Measurements from ENCODE around the gene PBRM1.

DNA sequence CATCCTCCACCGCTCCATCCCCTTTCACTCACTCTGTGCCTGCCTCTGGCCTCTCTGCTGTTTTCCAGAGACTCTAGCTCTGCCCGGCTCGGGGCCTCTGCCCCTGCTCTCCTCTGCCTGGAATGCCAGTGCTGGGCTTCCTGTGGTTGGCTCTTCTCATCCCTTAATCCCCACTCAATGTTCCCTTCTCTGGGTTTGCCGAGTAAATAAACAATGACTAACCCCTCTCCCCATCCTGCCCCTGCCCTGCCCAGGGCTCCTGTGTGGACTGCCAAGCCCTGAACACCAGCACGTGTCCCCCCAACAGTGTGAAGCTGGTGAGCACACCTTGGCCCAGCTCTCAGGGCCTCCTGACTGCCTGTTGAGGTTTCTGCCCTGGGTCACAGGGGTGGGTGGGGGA, 178.4 kb downstream of the PBRM1 start:
- no peak for TF ChIP-seq POLR2A (IDR thresholded peaks at IDR 0.05)
- TF ChIP-seq, protein P1, sequence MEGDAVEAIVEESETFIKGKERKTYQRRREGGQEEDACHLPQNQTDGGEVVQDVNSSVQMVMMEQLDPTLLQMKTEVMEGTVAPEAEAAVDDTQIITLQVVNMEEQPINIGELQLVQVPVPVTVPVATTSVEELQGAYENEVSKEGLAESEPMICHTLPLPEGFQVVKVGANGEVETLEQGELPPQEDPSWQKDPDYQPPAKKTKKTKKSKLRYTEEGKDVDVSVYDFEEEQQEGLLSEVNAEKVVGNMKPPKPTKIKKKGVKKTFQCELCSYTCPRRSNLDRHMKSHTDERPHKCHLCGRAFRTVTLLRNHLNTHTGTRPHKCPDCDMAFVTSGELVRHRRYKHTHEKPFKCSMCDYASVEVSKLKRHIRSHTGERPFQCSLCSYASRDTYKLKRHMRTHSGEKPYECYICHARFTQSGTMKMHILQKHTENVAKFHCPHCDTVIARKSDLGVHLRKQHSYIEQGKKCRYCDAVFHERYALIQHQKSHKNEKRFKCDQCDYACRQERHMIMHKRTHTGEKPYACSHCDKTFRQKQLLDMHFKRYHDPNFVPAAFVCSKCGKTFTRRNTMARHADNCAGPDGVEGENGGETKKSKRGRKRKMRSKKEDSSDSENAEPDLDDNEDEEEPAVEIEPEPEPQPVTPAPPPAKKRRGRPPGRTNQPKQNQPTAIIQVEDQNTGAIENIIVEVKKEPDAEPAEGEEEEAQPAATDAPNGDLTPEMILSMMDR (IDR thresholded peaks at IDR 0.05): no peak

All from suprapubic skin (tissue), 3 donors.